ENCODE measurements around the gene ARHGAP26.

ARHGAP26 gene

DNA sequence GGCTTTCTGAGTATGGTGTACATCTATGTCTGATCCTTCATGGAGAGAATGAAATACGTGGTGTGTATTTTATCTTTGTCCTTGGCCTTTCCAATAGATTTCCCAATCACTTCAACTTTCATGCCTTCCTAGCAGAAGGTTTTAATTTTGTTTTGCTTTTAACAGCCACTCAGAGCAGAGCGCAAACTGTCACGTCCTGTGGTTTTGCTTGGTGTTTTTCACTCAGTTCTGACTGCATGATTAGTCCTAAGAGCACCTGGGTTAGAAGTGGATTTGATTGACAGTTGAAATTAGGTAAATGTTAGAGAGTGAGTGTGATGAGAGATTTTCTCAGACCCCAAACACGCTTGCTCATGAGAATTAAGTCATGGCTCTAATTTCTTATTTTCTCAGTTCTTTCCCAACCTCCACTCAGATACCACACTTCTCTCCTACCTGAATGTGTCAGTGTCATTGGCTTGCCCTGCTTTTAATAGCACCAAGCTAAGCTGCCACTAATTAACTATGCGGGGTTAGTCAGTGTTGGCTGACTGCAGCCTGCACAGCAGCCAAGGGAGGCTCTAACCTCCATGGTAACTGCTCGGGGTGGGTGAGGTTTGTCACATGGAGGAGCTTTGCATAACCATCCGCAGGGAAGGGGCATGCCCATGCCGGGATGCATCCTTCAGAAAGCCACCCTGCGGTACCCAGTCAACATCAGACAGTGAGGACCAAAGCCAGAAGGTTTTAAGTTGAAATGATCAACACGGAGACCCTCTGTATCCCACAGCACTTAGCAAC is 459.9 kb downstream of the ARHGAP26 start:
- no peak for DNase-seq (ENCODE audit: low read depth in 2 of 2, low spot score in 1 of 2)

DNA sequence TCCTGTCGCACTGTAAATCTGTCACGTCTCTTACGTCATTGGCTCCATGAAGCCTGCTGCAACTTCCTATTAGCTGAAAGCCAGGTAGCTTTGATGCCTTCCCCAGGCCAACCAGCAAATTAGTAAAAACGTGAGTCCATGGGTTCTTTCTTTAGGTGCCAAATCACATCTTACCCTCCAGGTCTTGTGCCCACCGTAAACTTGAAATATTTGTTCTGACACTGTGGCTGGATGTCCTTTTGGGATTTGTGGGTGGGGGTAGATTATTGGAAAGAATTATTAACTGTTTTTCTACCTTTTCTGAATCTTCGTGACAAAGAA is 460.5 kb downstream of the ARHGAP26 start:
- DNase-seq (ENCODE audit: low read depth in 2 of 2, low spot score in 1 of 2): no peak

DNA sequence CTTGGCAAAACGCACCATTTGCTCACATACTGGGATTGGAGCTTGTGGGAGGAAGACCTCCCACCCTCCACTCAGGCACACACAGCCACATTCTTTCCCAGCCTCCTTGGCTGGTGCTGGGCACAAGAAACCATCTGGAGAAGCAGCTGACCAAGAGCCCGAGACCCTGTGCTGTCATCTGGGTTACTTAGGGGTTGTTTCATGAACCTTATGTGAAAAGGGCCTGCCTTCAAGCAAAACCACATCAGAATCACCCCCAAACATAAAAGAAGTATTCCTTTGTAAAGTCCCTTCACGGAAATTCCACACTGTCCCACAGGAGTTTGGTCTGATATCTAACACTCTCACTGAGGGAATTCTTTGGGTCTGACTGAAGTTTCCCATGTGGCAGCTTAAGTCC is 461.2 kb downstream of the ARHGAP26 start:
- no peak for DNase-seq (ENCODE audit: low read depth in 2 of 2, low spot score in 1 of 2)

DNA sequence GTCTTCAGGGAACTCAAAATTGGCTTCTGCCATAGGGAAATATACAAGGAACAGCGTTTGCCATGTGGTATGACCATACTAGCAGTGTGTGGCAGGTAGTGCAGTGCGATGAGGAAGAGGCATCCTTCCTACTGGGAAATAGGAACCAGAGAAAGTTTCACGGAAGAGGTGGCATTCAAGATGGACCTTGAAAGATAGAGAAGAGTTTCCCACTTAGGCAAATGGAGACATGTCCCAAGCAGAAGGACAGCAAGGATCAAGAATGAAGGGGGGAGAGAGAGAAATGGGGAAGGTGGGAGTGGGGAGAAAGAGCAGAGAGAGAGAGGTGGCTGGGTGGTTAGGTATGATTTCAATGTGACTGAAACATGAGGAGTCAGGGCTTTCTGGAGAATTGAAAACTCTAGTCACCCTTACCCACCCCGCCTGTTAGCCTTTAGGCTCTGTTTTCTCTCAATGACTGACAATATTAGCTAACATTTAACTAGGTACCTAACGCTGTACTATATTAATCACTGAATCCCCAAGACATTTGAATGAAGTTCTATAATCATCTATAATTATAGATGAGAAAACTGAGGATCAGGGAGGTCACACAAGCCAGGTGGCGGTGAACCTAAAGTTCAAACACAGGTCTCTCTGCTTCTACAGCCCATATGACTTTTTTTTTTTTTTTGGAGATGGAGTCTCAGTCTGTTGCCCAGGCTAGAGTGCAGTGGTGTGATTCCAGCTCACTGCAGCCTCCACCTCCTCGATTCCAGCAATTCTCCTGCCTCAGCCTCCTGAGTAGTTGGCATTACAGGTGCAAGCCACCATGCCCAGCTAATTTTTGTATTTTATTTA is 462.0 kb downstream of the ARHGAP26 start:
- DNase-seq (ENCODE audit: low read depth in 2 of 2, low spot score in 1 of 2): no peak

DNA sequence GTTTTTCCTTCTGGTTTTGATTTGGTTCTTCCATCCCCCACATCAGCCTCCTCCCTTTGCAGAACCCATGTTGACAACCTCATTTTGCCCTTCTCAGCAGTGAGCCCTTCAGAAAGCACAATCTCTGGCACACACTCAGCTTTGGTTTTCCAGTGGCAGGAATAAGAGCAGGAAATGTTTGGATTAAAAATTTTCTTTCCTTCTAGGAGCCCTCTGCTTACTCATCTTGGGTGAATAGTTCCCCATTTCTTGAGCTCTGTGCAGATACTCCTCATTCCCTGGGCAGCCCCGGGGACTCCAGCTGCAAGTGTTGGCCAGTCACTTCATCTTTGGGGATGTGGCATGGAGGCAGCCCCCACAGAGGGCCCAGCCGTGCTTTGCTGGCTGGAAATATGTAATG is 462.9 kb downstream of the ARHGAP26 start:
- DNase-seq (ENCODE audit: low read depth in 2 of 2, low spot score in 1 of 2): no peak

DNA sequence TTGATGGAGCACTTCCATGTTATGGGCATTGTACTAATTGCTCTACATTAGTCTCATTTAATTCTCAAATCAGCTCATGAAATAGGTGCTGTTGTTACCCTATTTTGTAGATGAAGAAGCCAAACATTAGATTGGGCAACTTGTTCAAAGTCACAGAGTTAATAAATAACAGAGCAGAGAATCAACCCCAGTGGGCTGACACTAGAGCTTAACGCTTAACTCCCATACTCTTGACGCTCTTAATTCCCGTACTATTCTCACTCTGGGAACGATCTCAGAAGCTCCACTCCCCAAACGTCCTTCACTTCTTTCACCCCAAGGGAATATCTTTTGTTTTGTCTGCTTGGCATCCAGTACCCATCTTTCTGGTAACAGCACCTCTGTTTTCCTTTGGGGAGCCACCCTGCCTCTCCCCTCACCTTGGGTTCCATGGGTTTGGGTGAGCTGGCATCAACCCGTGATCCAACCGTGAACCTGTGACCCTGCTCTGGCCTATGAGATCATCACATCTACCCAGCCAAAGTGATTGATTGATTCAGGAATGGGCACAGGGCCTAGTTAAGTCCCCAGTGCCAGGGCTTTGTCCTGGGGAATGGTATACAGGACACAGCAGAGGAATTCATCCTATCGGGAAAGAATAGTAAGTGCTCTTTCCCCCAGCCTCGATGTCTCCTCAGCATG is 464.1 kb downstream of the ARHGAP26 start:
- no peak for DNase-seq (ENCODE audit: low read depth in 2 of 2, low spot score in 1 of 2)

DNA sequence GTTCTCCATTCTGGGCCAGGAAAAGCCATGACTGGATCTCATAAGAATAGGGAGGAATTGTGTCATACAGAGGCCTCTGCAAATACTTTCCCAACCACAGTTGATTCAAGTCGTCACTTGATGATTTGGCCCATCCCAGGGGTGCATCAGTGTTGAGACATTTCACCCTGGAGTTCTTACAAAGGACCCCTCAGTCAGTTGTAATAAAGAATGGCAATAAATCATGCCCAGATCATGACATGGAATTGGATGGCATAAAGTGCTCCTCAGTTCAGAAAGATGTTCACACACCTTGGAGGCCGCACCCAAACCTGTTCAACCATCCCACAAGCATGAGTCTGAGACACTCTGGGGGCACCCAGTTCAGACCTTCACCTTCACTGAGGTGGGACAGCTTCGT is 465.2 kb downstream of the ARHGAP26 start:
- no peak for DNase-seq (ENCODE audit: low read depth in 2 of 2, low spot score in 1 of 2)

DNA sequence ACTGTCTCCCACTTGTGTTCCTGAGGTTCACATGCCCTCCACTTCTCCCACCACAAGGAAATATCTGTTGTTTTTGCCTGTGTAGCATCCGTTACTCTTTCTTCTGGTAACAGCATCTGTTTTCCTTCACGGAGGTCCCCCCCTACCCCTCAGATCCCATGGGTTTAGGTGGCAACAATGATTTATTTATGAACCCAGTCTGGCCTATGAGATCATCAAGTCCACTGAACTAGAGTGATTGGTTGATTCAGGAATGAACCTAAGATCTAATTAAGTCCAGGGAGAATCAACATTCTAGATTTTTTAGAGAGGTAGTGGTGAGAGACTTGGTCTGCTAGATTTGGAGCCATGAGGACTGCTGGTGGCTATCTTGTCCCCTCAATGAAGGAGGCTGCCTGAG is 466.5 kb downstream of the ARHGAP26 start:
- no peak for DNase-seq (ENCODE audit: low read depth in 2 of 2, low spot score in 1 of 2)

DNA sequence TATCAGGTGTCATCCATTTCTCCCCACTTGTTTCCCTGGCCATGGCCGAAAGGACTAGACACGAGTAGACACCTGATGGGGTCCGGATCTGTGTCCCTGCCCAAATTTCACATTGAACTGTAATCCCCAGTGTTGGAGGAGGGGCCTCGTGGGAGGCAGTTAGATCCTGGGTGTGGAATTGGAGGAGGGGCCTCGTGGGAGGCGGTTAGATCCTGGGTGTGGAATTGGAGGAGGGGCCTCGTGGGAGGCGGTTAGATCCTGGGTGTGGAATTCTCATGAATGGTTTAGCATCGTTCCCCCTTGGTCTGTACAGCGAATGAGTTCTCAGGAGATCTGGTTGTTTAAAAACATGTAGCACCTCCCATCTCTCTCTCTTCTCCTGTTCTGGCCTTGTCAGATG is 467.5 kb downstream of the ARHGAP26 start:
- no peak for DNase-seq (ENCODE audit: low read depth in 2 of 2, low spot score in 1 of 2)

DNA sequence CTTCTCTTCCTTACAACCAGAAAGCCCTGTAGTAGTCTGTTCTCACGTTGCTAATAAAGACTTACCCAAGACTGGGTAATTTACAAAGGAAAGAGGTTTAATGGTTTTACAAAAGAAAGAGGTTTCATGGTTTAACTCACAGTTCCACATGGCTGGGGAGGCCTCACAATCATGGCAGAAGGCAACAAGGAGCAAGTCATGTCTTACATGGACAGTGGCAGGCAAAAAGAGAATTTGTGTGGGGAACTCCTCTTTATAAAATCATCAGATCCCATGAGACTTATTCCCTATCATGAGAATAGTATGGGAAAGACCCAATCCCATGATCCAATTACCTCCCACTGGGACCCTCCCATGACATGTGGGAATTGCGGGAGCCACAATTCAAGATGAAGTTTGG is 468.4 kb downstream of the ARHGAP26 start:
- no peak for DNase-seq (ENCODE audit: low read depth in 2 of 2, low spot score in 1 of 2)

DNA sequence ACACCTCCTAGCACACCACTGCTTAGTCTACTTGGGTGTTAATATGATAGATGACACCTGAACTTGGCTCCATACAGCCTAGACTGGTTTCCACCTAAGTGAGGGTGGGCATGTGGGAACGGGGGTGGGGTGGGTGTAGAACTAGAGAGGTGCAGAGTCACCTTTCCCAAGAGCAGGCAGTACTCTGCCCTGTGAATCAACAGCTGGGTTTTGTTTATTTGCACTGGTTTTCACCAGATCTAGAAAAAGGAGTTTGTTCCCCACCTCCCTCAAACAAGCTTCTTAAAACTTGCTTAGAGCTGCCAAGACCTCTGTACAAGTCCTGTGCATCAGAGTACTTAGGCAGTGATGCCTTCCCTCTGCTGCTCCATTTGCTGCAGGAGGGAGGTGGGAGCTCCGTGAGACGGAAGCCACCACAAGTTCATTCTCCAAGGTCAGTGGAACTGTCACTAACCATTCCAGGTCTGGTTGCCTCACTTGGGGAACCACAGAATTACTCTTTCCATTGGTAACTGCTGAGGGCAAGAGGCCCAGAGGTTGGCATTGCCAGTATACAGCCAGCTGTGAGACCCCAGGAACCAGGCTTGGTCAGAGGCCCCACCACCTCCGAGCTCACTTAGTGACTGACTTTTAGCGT is 469.8 kb downstream of the ARHGAP26 start:
- DNase-seq (ENCODE audit: low read depth in 2 of 2, low spot score in 1 of 2): no peak

DNA sequence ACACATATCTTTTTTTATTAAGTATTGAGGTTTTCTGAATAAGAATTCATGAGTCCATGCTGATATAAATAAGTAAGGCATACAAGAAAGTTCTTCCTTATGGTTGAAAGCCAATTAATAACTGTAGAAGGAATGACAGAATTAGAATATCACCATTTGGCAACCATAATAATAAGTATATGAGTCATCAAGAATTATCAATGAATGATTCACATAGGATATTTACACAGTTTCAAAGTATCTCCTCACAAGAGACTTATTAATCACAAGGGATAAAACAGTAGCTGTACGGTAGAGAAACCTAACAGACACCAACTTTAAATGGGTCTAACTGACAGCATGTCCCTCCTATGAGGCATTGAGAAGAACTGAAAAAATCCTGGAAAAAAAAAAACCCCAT is 471.7 kb downstream of the ARHGAP26 start:
- DNase-seq (ENCODE audit: low read depth in 2 of 2, low spot score in 1 of 2): no peak

DNA sequence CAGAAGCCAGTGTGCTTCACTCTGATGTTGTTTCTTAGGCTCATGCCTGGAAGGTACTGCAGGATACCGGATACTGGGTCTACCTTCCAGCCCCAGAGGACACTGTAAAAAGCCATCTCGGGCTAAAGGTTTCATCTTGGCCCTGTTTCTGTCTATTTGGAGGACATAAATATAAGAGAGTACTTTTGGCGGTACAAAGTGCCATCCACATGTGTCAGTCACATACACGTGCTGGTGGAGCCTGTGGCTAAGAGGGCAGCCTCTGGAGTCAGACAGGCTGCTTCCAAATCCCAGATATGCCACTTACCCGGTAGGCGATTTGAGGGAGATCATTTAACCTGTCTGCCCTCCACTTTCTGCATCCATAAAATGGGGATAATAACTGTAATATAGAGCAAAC is 472.9 kb downstream of the ARHGAP26 start:
- DNase-seq (ENCODE audit: low read depth in 2 of 2, low spot score in 1 of 2): no peak

DNA sequence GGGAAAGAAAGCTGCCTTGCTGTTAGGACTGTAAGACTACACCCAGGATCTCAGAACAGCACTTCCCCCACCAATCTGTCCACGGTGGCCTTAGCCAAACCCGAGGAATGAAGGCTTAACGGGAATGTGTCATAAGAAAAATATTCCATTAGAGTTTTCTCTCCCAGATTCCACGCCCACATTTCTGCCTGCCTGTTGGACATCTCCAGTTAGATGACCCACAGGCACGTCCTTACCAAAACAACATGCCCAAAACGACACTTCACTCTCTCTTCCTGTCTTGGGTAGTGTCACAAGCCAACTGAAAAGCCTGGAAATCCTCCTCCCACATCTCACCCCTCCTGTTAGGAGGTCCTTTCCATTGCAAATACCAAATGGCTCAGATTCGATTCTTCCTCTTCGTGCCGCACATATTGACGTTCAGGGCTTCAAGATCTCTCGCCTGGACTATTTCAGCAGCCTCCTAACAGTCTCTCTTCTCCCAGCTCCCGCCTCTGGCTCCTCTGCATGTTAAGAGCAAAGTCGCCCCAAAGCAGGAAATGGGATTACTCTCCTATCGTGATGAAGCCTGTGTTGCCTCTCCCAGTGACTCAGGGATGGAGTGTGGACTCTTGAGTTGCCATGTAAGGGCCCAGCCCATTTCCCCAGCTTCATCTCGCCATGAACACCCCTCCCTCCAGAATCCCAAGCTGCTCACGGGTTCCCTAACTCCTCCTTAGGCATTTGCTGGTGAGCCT is 474.0 kb downstream of the ARHGAP26 start:
- no peak for DNase-seq (ENCODE audit: low read depth in 2 of 2, low spot score in 1 of 2)

DNA sequence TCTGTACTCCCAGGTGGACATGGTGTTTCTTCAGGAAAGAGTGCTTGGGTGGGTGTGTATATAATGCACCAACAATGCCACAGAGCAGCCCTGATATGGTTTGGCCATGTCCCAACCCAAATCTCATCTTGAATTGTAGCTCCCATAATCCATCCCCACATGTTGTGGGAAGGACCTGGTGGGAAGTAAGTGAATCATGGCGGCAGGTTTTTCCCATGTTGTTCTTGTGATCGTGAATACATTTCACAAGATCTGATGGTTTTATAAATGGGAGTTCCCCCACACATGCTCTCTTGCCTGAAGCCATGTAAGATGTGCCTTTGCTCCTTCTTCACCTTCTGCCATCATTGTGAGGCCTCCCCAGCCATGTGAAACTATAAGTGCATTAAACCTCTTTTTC is 474.8 kb downstream of the ARHGAP26 start:
- no peak for DNase-seq (ENCODE audit: low read depth in 2 of 2, low spot score in 1 of 2)

DNA sequence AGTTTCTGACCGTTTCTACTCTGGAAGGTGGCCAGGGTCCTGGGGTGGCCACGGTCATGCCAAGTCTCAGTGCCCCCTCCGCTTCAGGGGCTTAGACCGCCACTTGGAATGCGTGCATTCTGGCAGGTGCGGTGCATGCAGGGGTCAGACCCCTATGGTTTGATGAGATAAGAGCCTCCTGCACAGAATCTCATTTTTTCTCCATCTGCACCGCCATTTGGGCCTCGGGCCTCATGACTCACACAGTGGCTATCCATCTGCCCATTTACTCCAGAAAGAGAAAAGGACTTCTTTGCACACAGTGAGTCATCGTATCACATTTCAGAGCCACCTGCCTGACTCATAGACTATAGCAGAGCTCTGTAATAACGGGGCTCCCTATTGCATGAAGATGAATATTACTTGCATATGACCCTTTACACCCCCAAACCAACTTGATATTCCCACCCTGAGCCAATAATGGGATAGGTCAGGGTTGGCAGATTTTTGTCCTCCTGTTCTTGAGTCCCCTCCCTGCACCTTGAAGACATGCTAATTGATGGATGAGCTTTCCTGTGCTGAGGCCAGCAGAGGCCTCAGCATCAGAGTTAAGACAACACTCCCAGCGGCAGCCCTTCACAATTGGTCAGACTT is 475.9 kb downstream of the ARHGAP26 start:
- DNase-seq (ENCODE audit: low read depth in 2 of 2, low spot score in 1 of 2): no peak

DNA sequence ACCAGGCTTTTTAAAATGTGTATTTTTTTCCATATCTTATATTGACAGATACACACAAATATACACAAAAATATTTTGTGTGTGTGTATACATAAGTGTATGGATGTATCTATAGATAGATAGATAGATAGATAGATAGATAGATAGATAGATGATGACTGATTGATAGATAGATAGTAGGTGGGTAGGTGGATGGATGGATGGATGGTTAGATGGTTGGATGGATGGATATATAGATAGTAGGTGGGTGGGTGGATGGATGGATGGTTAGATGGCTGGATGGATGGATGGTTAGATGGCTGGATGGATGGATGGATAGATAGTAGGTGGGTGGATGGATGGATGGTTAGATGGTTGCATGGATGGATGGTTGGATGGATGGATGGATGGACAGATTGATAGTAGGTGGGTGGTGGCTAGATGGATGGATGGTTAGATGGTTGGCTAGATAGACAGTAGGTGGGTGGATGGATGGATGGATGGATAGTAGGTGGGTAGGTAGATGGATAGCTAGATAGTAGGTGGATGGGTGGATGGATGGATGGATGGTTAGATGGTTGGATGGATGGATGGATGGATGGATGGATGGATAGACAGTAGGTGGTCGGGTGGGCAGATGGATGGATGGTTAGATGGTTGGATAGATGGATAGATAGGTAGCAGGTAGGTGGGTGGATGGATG is 477.1 kb downstream of the ARHGAP26 start:
- no peak for DNase-seq (ENCODE audit: low read depth in 2 of 2, low spot score in 1 of 2)

DNA sequence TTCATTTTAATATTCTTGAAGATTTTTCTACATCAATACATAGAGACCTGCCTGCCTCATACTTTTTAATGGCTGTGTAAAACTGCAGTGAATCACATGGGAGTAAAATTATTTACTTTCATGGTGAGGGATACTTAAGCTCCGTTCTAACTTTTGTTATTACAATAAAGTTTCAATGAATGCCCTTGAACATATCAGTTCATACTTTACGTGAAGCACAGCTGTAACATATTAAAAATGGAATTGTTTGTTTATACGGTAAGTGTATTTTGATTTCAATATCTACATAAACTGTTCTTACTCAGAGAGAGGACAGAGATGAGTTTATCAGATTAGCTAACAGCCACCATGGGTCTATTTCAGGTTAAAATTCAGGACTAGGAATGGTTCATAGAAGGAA is 478.2 kb downstream of the ARHGAP26 start:
- no peak for DNase-seq (ENCODE audit: low read depth in 2 of 2, low spot score in 1 of 2)

DNA sequence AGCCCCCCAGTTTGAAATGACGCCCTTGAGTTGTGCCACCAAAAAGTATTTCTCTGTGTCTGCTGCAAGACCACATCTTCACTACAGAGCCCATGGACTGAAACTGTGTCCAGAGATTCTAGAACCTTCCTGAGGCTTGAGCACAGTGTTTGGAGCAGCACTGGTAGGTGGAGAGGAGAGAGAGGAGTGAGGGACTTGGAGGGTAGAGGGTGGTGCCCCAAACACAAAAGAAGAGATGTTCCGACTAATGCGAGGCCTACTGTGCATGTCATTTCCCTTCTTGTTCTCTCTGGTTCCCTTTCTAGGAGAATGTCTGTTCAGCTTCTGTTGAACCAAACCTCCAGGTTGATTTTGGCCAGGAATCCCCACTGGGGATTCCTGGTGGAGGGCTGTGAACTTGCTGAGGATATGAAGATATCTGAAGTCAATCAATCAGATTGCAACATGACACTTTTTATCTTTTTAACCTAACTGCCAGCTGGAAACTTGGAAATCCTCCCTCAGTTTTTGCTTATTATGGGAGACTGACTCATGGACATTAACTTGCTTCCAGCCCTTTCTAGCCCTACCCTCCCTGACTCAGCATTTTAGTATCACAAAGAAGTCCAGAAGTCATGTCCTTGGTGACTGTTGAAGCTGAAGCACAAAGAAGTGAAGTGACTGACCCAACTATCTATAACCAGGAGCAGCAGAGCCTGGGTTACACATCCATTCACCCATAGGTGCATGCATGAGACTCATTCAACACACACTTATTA is 478.8 kb downstream of the ARHGAP26 start:
- no peak for DNase-seq (ENCODE audit: low read depth in 2 of 2, low spot score in 1 of 2)
